Endothelial cell of umbilical vein (primary cell): ENCODE data around the gene PLA2G4E. TPM values are rescaled to one million over a fixed set of nuclear protein-coding genes. Genes with fewer than 3 reads are reported as not detected.

Experiments used
- BruUV-seq: library from RNA; stranded (reverse); fragments of 400-500 nt; replicated peaks from 2 replicates; lab custom pipeline; 2021; lab: Mats Ljungman, UMichigan
- CTCF ChIA-PET: fragments of 300-600, 350-600 bp; sonication (Branson Sonifier 250); formaldehyde crosslinking; loops from one replicate; lab custom pipeline; 2021; ENCODE audit warnings: antibody characterized with exemption, inconsistent platforms; lab: Charles Lee
- POLR2A ChIA-PET: fragments of 300-600, 350-600 bp; sonication (Branson Sonifier 250); formaldehyde crosslinking; loops from one replicate; lab custom pipeline; 2021; ENCODE audit warnings: antibody characterized with exemption, inconsistent platforms; lab: Charles Lee
- DNase-seq: peaks from one replicate; pipeline ENCODE4 v3.0.0-alpha.2; 2011; ENCODE audit warnings: low read depth, low spot score
- FAIRE-seq: peaks from 2 replicates; lab custom pipeline; 2011; peaks lifted over from hg19 to GRCh38; lab: Jason Lieb, UNC
- H2AFZ ChIP-seq: 2 replicates; pipeline ENCODE4 v1.6.0; 2012; ENCODE audit warnings: low read depth, low read length, control low read depth, inconsistent platforms
- H3K27ac ChIP-seq: 2 replicates; pipeline ENCODE4 v1.5.1; 2011; ENCODE audit warnings: low read depth, mild to moderate bottlenecking, control low read depth, low read length, moderate library complexity; ENCODE audit not compliant: insufficient read depth
- H3K27me3 ChIP-seq, 2 experiments: 2 replicates each; pipeline versions ENCODE4 v1.6.0 to v1.6.1; 2011; ENCODE audit warnings: low read length in 2 of 2, mixed read lengths in 1 of 2; ENCODE audit not compliant: control insufficient read depth in 2 of 2, insufficient read depth in 2 of 2
- H3K36me3 ChIP-seq, 2 experiments: 2 replicates in 1 of 2; 3 replicates in 1 of 2; pipeline ENCODE4 v1.5.1; 2011; ENCODE audit warnings: low read length in 2 of 2, mild to moderate bottlenecking in 1 of 2, moderate library complexity in 1 of 2; ENCODE audit not compliant: control insufficient read depth in 2 of 2, insufficient read depth in 2 of 2; ENCODE audit errors: extremely low read depth in 1 of 2
- H3K4me1 ChIP-seq: 3 replicates; pipeline ENCODE4 v1.5.1; 2011; ENCODE audit warnings: mild to moderate bottlenecking, low read length; ENCODE audit not compliant: control insufficient read depth, insufficient read depth; ENCODE audit errors: extremely low read depth
- H3K4me2 ChIP-seq: 2 replicates; pipeline ENCODE4 v1.6.1; 2011; ENCODE audit warnings: low read length, control low read depth, mixed read lengths; ENCODE audit not compliant: insufficient read depth
- H3K4me3 ChIP-seq, 3 experiments: fragments of 200-600 bp in 1 of 3; sonication (generic), shearing (Covaris generic) in 1 of 3; replicated peaks in 1 of 3; 2 replicates each; pipeline ENCODE4 v1.5.1; 2011 to 2016; ENCODE audit warnings: control low read depth in 3 of 3, low read length in 3 of 3, mild to moderate bottlenecking in 2 of 3, inconsistent platforms in 1 of 3, low read depth in 1 of 3, moderate library complexity in 1 of 3; ENCODE audit not compliant: insufficient read depth in 1 of 3
- H3K79me2 ChIP-seq: 2 replicates; pipeline ENCODE4 v1.6.0; 2012; ENCODE audit warnings: low read length, inconsistent platforms; ENCODE audit not compliant: control insufficient read depth, insufficient read depth
- H3K9ac ChIP-seq: replicated peaks from 2 replicates; pipeline ENCODE3; 2011; ENCODE audit warnings: low read length, control low read depth; ENCODE audit not compliant: insufficient read depth; ENCODE audit errors: extremely low read depth
- H3K9me1 ChIP-seq: replicated peaks from 3 replicates; pipeline ENCODE4 v1.6.0; 2011; ENCODE audit warnings: mild to moderate bottlenecking, low read length; ENCODE audit not compliant: control insufficient read depth, insufficient read depth; ENCODE audit errors: extremely low read depth
- H3K9me3 ChIP-seq: replicated peaks from 2 replicates; pipeline ENCODE4 v1.5.1; 2012; ENCODE audit warnings: low read length, inconsistent platforms; ENCODE audit not compliant: control insufficient read depth, insufficient read depth
- H4K20me1 ChIP-seq: replicated peaks from 2 replicates; pipeline ENCODE3; 2011; ENCODE audit warnings: mild to moderate bottlenecking, low read length; ENCODE audit not compliant: control insufficient read depth, insufficient read depth; ENCODE audit errors: extremely low read depth
- CTCF ChIP-seq, 2 donors: IDR thresholded peaks; 1 replicate in 1 of 2; 2 replicates in 1 of 2; pipeline ENCODE4 v1.5.1; 2011; ENCODE audit warnings: low read length in 2 of 2, mild to moderate bottlenecking in 2 of 2, moderate library complexity in 2 of 2, control low read depth in 1 of 2, inconsistent platforms in 1 of 2, low read depth in 1 of 2; ENCODE audit not compliant: insufficient read depth in 1 of 2; ENCODE audit errors: extremely low read depth in 1 of 2
- EZH2 ChIP-seq: IDR thresholded peaks from 2 replicates; pipeline ENCODE4 v1.6.1; 2012; ENCODE audit warnings: borderline replicate concordance, low read depth, mild to moderate bottlenecking, moderate library complexity, low read length, inconsistent platforms; ENCODE audit not compliant: severe bottlenecking
- FOS ChIP-seq: IDR thresholded peaks from 2 replicates; pipeline ENCODE4 v1.6.1; 2011; ENCODE audit warnings: mild to moderate bottlenecking, low read length, moderate library complexity, borderline replicate concordance; ENCODE audit not compliant: insufficient read depth
- GATA2 ChIP-seq: IDR thresholded peaks from 2 replicates; pipeline ENCODE4 v1.7.0; 2011; ENCODE audit warnings: low read depth, mild to moderate bottlenecking, moderate library complexity, mixed read lengths, low read length; ENCODE audit not compliant: insufficient read length, insufficient read depth
- JUN ChIP-seq: IDR thresholded peaks from 2 replicates; pipeline ENCODE4 v1.6.1; 2011; ENCODE audit warnings: borderline replicate concordance, low read depth; ENCODE audit not compliant: insufficient read length, insufficient read depth
- MAX ChIP-seq: IDR thresholded peaks from 2 replicates; pipeline ENCODE4 v1.6.1; 2011; ENCODE audit not compliant: insufficient read depth, insufficient read length
- MYC ChIP-seq: IDR thresholded peaks from one replicate; pipeline ENCODE4 v1.6.1; 2011; ENCODE audit warnings: mild to moderate bottlenecking, low read depth, low read length
- POLR2A ChIP-seq: IDR thresholded peaks from 2 replicates; pipeline ENCODE4 v1.6.1; 2012; ENCODE audit warnings: low read depth, mild to moderate bottlenecking, control low read depth, low read length
- POLR2AphosphoS5 ChIP-seq: IDR thresholded peaks from 2 replicates; pipeline ENCODE4 v1.6.1; 2012; ENCODE audit warnings: low read depth, mild to moderate bottlenecking, control low read depth, low read length, moderate library complexity; ENCODE audit not compliant: insufficient read depth
- dilution Hi-C: fragments of 300-500 bp; cut with MboI; formaldehyde crosslinking; loops from one replicate; pipeline ENCODE4 v1.15.0; 2019; ENCODE audit warnings: low sequenced_read_pairs; ENCODE audit not compliant: extremely low pct_ligation_motif_present
- intact Hi-C: fragments of 100-400 bp; cut with micrococcal nuclease; formaldehyde crosslinking; loops from one replicate; pipeline ENCODE4 v1.10.0; 2022
- polyA plus RNA-seq, 4 experiments: library from polyadenylated mRNA; depleted of rRNA in 3 of 4; stranded (reverse) in 3 of 4; unstranded in 1 of 4; fragments of >200 nt; gene quantifications; 2 replicates each; pipeline versions ENCODE4 v1.2.1 to v1.2.3, GENCODE V29; 2011 to 2012; ENCODE audit warnings: missing spikeins in 1 of 4
- total RNA-seq: library from RNA; stranded (reverse); gene quantifications from 2 replicates; pipeline ENCODE4 v1.2.3, GENCODE V29; 2021

The PLA2G4E gene
- total and polyA plus RNA-seq, 2 donors (not counting 3 experiments of a cell fraction or from before 2014, with no cell fraction given) = not detected

GRCh38 chr15:42069025-42069424 is 48.2 kb upstream of the PLA2G4E start:
- Histone ChIP-seq H3K4me2 (no peak overlapping the region), H3K9me3 (no peaks in the 10 kb centered on the region), H3K9me1 (no peaks in the 10 kb centered on the region), H3K27me3 (no peaks in the 10 kb centered on the region), H3K79me2 (no peaks in the 10 kb centered on the region), H3K4me1 (no peaks in the 10 kb centered on the region), H3K4me3 (no peak overlapping the region), H2AFZ (no peak overlapping the region), H3K36me3 (no peaks in the 10 kb centered on the region), H4K20me1 (no peaks in the 10 kb centered on the region), H3K9ac (no peak overlapping the region), H3K27ac (no peak overlapping the region)
- DNase-seq (no peak), FAIRE-seq (no peak)
- ChIA-PET POLR2A (no interaction called here), CTCF (interaction anchor here (0.9 to 7.9 kb wide), 7 partner anchors 12 to 80 kb away, joined by 3 to 96 read pairs (median 4); no protein-coding TSS in a partner anchor)
- TF ChIP-seq GATA2 = no peak
- no peak for TF ChIP-seq JUN
- TF ChIP-seq POLR2A = no peak
- TF ChIP-seq MAX = no peak
- no peak for TF ChIP-seq POLR2AphosphoS5
- TF ChIP-seq CTCF (IDR thresholded peaks at IDR 0.05; ENCODE audit: extremely low read depth in 1 of 2, insufficient read depth in 1 of 2, low read depth in 1 of 2, low read length in 2 of 2) = no peak
- no peak for TF ChIP-seq FOS
- TF ChIP-seq EZH2 = no peak
- TF ChIP-seq MYC = no peak
- dilution Hi-C loops = no loop called here
- intact Hi-C loops = loop anchor here (5.0 kb wide), 1 partner anchor 403 kb away; no protein-coding TSS in a partner anchor
- no TSS peak for BruUV-seq
